Skeletal muscle cell (primary cell): ENCODE results near the gene KMT2C.
"Not testable (repeated sequence)": the region's sequence is repeated elsewhere in the genome, so short reads cannot be mapped to it uniquely, and the experiment has no call there.

Source experiments
- DNase-seq: peaks from one replicate; pipeline ENCODE4 v3.0.0-alpha.2; 2010; ENCODE audit warnings: low read depth
- H3K4me3 ChIP-seq: 2 replicates; pipeline ENCODE4 v1.5.1; 2011; ENCODE audit warnings: low read depth, mild to moderate bottlenecking, control low read depth, low read length, moderate library complexity

The KMT2C gene

GRCh38 chr7:152369518-152369917, 66.3 kb downstream of the KMT2C start:
- DNase-seq: no peak

GRCh38 chr7:152367170-152367569, 68.6 kb downstream of the KMT2C start:
- no peak for DNase-seq
- no peak overlapping the region for H3K4me3 ChIP-seq

More at GRCh38 chr7:152369518-152369917, 66.3 kb downstream of the KMT2C start:
- no peak overlapping the region for H3K4me3 ChIP-seq

DNA sequence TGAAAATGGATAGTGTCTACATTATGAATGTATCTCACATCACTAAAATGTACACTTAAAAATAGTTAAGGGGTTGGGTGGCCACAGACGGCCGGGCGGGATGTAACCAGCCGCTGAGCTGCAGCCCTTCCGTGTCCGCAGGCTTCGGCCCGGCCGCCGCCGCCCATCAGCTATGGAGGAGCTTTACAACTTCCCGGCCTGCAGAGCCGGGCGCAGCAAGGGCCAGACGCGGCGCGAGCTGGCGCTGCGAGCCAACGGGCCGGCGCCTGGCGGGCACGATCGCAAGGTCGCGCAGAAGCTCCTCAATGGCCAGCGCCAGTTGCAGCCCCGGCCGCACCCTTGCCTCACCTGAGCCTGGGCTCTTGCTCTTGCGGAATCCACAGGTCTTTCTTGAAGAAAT, 69.1 kb downstream of the KMT2C start:
- H3K4me3 ChIP-seq: no peak overlapping the region
- DNase-seq: no peak

- no peak for DNase-seq
- no peak overlapping the region for H3K4me3 ChIP-seq
Observed at GRCh38 chr7:152365982-152366603, 69.7 kb downstream of the KMT2C start.

DNA sequence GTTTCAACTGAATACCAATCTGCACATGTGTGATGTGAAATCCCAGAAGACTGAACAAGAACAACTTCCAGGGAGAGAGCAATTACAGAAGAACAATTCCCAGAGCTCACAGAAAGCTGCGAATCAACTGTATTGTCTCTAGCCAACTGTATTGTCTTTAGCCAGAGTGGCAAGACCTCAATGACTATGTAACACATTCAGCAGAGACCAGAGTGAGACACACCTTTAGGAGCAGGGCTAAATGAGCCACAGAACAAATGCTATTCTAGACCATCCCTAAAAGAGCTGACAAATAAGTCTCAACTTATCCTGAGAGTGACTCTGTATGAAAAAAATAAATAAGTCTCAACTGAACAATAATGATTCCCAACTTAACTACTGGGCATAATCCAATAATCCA, 72.0 kb downstream of the KMT2C start:
- no peak for DNase-seq
- no peak overlapping the region for H3K4me3 ChIP-seq

GRCh38 chr7:152362128-152362926, 73.5 kb downstream of the KMT2C start:
- no peak for DNase-seq
- no peak overlapping the region for H3K4me3 ChIP-seq

- H3K4me3 ChIP-seq: no peak overlapping the region
- DNase-seq: no peak
Observed at GRCh38 chr7:152355474-152356057, 80.2 kb downstream of the KMT2C start.

DNA sequence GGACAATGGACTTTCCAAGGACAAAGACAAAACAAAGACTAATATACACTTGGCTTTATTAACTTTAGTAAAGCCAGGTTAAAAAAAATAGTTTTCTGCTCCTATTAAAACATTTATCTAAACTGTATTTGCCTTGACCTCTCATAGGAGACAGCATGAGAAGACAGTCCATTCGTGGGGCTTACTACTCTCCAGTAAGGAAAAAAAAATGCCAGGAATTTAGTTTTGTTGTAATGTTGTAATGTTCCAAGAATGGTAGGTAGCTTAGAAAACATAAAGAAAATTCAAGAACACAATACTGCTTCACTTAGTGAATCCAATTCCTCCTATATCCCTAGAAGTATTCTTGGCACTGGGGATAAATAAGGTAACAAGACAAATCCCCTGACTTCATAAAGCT, 81.7 kb downstream of the KMT2C start:
- no peak for DNase-seq
- H3K4me3 ChIP-seq: no peak overlapping the region

DNA sequence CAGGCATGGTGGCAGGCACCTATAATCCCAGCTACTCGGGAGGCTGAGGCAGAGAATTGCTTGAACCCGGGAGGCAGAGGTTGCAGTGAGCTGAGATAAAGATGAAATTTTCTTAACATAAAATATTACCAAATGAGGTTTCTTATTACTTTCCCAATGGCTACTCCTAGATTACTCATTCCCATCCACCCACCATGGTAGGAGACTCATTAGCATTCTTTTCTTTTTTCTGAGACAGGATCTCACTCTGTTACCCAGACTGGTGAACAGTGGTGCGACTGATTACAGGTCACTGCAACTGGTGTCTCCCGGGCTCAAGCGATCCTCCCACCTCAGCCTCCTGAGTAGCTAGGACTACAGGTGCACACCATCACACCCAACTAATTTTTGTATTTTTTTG, 82.5 kb downstream of the KMT2C start:
- not testable (repeated sequence) for DNase-seq, H3K4me3 ChIP-seq

DNA sequence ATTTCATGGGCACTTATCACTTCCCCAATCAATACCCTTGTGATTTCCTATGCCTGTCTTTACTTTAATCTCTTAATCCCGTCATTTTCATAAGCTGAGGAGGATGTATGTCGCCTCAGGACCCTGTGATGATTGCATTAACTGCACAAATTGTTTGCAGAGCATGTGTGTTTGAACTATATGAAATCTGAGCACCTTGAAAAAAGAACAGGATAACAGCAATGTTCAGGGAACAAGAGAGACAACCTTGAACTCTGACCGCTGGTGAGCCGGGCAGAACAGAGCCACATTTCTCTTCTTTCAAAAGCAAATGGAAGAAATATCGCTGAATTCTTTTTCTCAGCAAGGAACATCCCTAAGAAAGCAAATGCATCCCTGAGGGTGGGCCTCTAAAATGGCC, 84.1 kb downstream of the KMT2C start:
- not testable (repeated sequence) for H3K4me3 ChIP-seq, DNase-seq

- no peak overlapping the region for H3K4me3 ChIP-seq
- DNase-seq: no peak
Observed at GRCh38 chr7:152351168-152351567, 84.6 kb downstream of the KMT2C start.

- no peak overlapping the region for H3K4me3 ChIP-seq
- DNase-seq: no peak
Observed at GRCh38 chr7:152347888-152348287, 87.9 kb downstream of the KMT2C start.

- no peak for DNase-seq
Observed at GRCh38 chr7:152344253-152344652, 91.5 kb downstream of the KMT2C start.

DNA sequence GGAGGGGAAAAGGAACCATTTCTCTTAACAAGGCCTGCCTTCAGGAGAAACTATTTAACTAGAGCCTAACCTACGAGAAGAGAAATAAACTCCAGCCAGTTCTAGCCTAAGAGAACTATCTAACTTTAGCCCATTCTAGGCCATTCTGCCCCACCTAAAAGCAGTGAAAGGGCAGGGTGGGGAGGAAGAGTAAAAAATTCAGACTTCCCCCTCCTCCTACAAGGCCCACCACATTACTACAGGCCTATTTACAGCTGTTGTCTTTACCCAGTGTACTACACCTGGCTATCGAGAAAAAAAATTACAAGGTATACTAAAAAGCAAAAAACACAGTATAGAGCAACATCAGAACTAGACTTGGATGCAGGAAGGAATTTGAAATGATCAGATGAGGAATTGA, 93.0 kb downstream of the KMT2C start:
- no peak overlapping the region for H3K4me3 ChIP-seq
- no peak for DNase-seq

More at GRCh38 chr7:152344253-152344652, 91.5 kb downstream of the KMT2C start:
- no peak overlapping the region for H3K4me3 ChIP-seq

DNA sequence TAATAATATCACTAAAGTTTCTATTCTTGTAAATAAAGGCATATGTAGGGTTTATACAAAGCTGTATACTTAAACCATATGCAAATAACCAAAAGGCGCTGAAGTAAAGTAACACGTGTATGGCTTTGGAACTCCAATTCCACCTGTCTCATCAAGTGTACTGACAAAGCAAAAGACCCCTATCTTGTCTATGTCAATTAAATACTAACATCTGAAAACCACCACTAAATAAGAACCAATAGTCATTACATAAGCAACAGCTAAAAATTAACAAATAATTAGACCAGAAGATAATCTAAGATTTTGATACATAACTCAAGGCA, 93.9 kb downstream of the KMT2C start:
- no peak for DNase-seq
- no peak overlapping the region for H3K4me3 ChIP-seq

GRCh38 chr7:152341039-152341913, 94.5 kb downstream of the KMT2C start:
- peak; percentile 34 for DNase-seq

GRCh38 chr7:152340161-152340560, 95.6 kb downstream of the KMT2C start:
- DNase-seq: no peak
- H3K4me3 ChIP-seq: no peak overlapping the region

More at GRCh38 chr7:152341039-152341913, 94.5 kb downstream of the KMT2C start:
- no peak overlapping the region for H3K4me3 ChIP-seq

- no peak for DNase-seq
- no peak overlapping the region for H3K4me3 ChIP-seq
Observed at GRCh38 chr7:152338561-152338960, 97.2 kb downstream of the KMT2C start.

DNA sequence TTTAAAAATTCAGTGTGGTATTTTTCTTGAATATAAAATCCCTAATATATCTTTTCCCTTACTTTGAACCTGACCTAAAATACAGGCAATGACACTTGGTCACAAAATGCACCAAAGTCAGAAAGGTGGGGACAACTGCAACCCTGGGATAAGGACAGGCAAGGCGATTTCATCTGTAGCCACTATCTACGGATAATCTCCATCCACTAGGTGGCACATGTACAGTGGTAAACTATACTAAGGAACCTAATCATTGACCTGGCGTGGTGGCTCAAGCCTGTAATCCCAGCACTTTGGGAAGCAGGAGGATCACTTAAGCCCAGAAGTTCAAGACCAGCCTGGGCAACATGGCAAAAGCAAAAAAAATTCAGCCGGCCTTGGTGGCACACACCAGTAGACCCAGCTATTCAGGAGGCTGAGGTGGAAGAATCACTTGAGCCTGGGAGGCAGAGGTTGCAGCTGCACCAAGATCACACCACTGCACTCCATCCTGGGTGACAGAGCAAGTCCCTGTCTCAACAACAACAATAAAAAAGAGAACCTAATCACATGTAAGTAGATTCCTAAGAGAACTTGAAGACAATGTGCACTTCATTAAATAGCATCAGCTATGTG, 98.9 kb downstream of the KMT2C start:
- DNase-seq: peak; percentile 15
- H3K4me3 ChIP-seq: no peak overlapping the region
